Stimulated activated naive CD8-positive, alpha-beta T cell treated with anti-CD3 and anti-CD28 coated beads, Interleukin-15, amount 100 ng/mL, for 72 hours (primary cell): Measurements from ENCODE around the gene ZMAT5.

Experiments
- ATAC-seq: fragments of 150-1000 bp; cut with Tn5 transposase; 2 replicates; pipeline ENCODE4 v1.10.0; 2021; ENCODE audit warnings: mild to moderate bottlenecking, moderate library complexity
- DNase-seq, 2 donors: peaks; one replicate each; pipeline ENCODE4 v3.0.0; 2021 to 2022
- H3K27ac Mint-ChIP-seq, 2 donors: one replicate each; pipeline ENCODE4 v1.8.0; 2022; ENCODE audit warnings: mild to moderate bottlenecking in 2 of 2, mixed read lengths in 2 of 2, moderate library complexity in 2 of 2
- H3K27me3 Mint-ChIP-seq: one replicate; pipeline ENCODE4 v1.8.0; 2022; ENCODE audit warnings: mixed read lengths
- H3K4me1 Mint-ChIP-seq: one replicate; pipeline ENCODE4 v1.8.0; 2022; ENCODE audit warnings: mild to moderate bottlenecking, mixed read lengths
- H3K4me3 Mint-ChIP-seq, 2 donors: one replicate each; pipeline ENCODE4 v1.8.0; 2022; ENCODE audit warnings: mild to moderate bottlenecking in 2 of 2, mixed read lengths in 2 of 2, moderate library complexity in 1 of 2
- H3K9me3 Mint-ChIP-seq, 2 donors: one replicate each; pipeline ENCODE4 v1.8.0; 2022; ENCODE audit warnings: mixed read lengths in 2 of 2

The ZMAT5 gene

GRCh38 chr22:29797351-29797750 lies 30.5 kb upstream of the ZMAT5 start:
- H3K4me3 Mint-ChIP-seq, result no peak overlapping the region
- H3K27ac Mint-ChIP-seq, result no peak overlapping the region
- ATAC-seq (no peak), DNase-seq (no peak)
- H3K27me3 Mint-ChIP-seq, result no peaks in the 10 kb centered on the region
- no peaks in the 10 kb centered on the region for H3K9me3 Mint-ChIP-seq
- peaks cover 18% of the 10 kb centered on the region for H3K4me1 Mint-ChIP-seq

- no peaks in the 10 kb centered on the region for H3K9me3 Mint-ChIP-seq
- H3K27ac Mint-ChIP-seq, result peak overlapping the region in 1 of 2 donors; percentile 72
- peaks cover 18% of the 10 kb centered on the region for H3K4me1 Mint-ChIP-seq
- no peaks in the 10 kb centered on the region for H3K27me3 Mint-ChIP-seq
- DNase-seq, result no peak
- no peak overlapping the region for H3K4me3 Mint-ChIP-seq
- ATAC-seq, result no peak
These were observed 28.9 kb upstream of the ZMAT5 start for GRCh38 chr22:29795663-29796062.

DNA sequence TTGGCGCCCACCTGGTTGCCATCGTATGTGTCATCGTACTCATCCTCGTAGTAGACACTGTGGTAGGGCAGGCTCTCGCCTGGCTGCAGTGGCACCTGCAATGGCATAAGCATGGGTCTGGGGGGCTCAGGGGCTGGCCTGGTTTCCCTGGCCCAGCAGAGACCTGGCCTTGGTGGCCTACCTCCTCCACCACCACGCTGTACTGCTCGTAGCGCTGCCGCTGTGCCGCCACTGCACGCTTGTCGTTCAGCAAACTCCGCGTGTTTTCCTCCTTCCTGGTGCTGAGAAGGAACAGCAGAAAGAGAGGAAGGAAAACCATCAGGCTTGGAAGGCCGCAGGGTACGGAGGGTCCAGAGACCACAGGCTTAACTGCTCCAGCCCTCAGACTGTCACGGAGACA lies 26.6 kb upstream of the ZMAT5 start:
- peaks cover 13% of the 10 kb centered on the region for H3K4me1 Mint-ChIP-seq
- H3K27me3 Mint-ChIP-seq, result no peaks in the 10 kb centered on the region
- no peaks in the 10 kb centered on the region for H3K9me3 Mint-ChIP-seq
- peak overlapping the region in 1 of 2 donors; percentile 19 for H3K27ac Mint-ChIP-seq
- no peak overlapping the region for H3K4me3 Mint-ChIP-seq
- DNase-seq, result no peak
- ATAC-seq, result no peak

- ATAC-seq, result no peak
- no peaks in the 10 kb centered on the region for H3K9me3 Mint-ChIP-seq
- H3K27me3 Mint-ChIP-seq, result no peaks in the 10 kb centered on the region
- peak overlapping the region in 1 of 2 donors; percentile 82 for H3K27ac Mint-ChIP-seq
- no peak overlapping the region for H3K4me3 Mint-ChIP-seq
- H3K4me1 Mint-ChIP-seq, result no peaks in the 10 kb centered on the region
- no peak for DNase-seq
These were observed 23.3 kb upstream of the ZMAT5 start for GRCh38 chr22:29790061-29790460.

DNA sequence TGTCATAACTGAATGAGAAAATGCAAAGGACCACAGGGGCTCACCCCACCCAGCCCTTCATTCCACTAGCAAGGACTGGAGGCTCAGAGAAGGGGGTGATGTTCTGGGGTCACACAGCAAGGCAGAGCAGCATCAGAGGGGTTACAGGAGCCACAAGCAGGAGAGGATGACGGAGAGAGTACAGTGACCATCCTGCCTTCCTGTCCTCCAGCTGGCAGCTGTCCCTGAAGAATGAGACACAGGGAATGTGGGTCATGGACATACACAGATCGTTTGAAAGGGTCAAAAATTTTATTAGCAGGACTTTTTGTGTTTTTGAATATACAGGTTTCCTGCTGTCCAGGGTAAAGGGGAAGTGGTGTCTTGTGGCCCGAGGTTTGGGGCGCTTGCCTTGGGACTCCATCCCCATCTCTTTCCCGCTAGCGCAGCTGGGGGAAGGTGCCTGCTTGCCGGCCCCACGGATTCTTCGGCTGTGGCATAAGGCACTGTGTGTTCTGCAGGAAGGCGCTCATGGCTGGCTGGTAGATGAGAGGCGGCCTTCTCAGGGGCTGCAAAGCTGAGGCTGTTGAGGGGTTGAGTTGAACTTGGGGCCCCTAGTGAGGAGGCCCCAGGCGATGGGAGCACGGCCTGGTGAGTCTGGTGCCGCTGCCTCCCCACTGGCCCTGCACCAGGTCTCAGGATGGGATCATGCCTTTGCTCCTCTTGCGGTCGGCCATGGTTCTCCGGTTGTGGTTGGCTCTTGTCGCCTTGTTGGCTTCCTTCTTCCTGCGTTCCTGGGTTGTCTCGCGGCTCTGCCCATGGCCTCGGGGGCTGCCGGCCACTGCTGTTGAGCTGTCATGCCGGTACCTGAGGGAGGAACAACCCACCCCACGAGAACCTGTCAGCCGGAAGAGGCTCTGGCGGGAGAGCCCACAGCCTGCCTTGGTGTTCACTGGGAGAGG lies 21.8 kb upstream of the ZMAT5 start:
- H3K27ac Mint-ChIP-seq, result peak overlapping the region; percentile 43 to 71
- no peak for ATAC-seq
- no peak for DNase-seq

GRCh38 chr22:29787371-29787980 lies 20.7 kb upstream of the ZMAT5 start:
- H3K4me1 Mint-ChIP-seq, result no peaks in the 10 kb centered on the region
- no peak for ATAC-seq
- no peak for DNase-seq
- no peaks in the 10 kb centered on the region for H3K9me3 Mint-ChIP-seq
- no peak overlapping the region for H3K27ac Mint-ChIP-seq
- H3K27me3 Mint-ChIP-seq, result no peaks in the 10 kb centered on the region
- no peak overlapping the region for H3K4me3 Mint-ChIP-seq

More for the DNA sequence above, 21.8 kb upstream of the ZMAT5 start:
- Mint-ChIP-seq H3K27me3 (no peaks in the 10 kb centered on the region), H3K4me1 (no peaks in the 10 kb centered on the region), H3K9me3 (no peaks in the 10 kb centered on the region), H3K4me3 (no peak overlapping the region)

DNA sequence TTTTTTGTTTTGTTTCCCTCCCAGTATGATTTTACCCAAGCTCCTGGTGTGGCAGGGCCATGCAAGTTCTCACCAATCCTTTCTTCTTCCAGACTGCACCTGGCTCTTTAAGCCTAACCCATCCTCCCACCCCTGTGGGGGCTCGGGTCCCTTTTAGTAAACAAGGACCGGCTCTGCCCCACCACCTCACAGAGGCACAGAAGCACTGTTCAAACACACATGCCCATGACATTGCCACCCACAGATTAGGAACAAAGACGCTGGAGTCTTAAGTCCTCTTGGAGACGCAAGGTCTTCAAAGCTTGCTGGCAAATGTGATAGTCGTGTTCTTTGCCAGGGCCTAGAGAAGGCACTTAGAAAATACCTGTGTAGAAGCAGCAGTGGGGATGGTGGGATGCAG lies 19.2 kb upstream of the ZMAT5 start:
- DNase-seq (no peak), ATAC-seq (no peak)
- Mint-ChIP-seq H3K27me3 (no peaks in the 10 kb centered on the region), H3K9me3 (no peaks in the 10 kb centered on the region), H3K4me3 (no peak overlapping the region), H3K4me1 (no peaks in the 10 kb centered on the region), H3K27ac (peak overlapping the region in 1 of 2 donors; percentile 96)

DNA sequence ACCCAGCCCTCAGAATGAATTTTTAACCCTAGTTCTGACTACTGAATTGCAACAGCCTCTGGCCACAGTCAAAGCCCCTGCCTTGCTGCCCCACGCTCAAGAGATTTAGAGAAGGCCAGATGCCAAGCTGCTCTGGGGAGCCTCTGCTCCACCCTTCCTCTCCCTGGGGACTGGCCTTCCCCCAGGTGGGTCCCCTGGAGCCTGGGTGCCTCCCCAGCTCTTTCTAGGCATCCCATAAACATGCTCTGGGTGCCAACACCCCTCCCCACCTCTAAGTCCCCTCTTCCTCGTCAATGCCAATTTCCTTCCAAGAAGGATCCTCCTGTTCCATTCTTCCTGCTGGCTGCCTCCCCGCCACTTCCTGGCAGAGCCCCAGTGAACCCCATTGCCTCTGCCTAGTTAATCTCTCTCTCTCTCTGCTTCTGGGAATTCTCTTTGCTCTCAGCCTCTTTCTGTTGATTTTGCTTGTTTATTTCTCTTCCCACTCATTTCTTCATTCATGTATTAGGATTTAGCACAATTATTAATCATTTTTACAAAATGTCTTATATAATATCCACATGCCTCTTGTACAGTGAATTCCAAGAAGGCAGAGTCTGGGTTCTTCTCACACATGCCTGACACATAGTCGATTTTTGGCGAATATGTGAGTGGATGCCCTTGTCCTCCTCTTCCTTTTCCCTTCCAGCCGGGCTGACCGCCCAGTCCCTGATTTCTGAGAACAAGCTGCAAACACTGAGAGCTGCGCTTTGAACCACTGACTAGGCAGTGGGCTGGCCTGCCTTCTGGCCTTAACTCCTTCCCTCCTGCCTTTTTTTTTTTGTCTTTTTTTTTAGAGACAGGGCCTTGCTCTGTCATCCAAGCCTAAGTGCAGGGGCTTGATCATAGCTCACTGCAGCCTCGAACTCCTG lies 17.9 kb upstream of the ZMAT5 start:
- no peak for ATAC-seq
- no peaks in the 10 kb centered on the region for H3K9me3 Mint-ChIP-seq

DNA sequence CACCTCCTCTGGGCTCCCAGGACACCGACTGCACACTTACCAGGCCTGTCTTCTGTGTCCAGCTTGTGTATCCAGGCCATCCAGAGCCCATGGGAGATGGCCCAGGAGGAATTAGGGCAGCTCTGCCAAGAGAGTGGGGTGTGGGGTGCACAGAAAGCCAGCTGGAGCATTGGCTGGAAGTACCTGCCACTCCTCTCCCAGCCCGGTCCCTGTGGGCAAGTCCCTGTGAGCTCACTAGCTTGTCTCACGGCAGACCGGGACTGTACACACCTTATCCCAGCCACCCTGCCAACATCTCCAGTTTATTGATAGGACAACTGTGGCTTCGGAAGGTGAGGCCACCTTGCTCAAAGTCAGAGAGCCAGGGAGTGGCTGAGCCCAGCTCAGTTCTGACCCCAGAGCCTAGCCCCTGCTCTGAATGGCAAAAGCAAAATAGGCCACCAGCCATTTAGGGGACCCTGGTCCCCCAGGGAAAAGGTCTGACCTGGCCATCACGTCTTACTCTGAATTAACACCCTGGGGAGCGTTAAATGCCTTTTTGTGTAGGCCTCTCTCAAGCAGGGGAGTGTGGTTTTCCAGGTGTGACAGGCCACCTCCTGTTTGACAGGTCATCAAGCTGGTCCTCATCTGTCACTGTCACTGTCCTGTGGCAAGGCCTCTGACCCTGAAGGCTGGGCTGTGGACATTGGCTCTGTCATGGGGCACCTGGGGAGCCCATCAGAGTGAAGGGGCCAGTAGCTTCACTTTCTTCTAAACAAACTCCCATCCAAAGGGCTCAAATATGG lies 15.4 kb upstream of the ZMAT5 start:
- no peak for ATAC-seq
- H3K4me3 Mint-ChIP-seq, result no peak overlapping the region
- no peaks in the 10 kb centered on the region for H3K9me3 Mint-ChIP-seq
- H3K4me1 Mint-ChIP-seq, result no peaks in the 10 kb centered on the region
- no peak for DNase-seq
- no peaks in the 10 kb centered on the region for H3K27me3 Mint-ChIP-seq
- no peak overlapping the region for H3K27ac Mint-ChIP-seq

More for the DNA sequence above, 17.9 kb upstream of the ZMAT5 start:
- Mint-ChIP-seq H3K27ac (peak overlapping the region in 1 of 2 donors; percentile 52), H3K27me3 (no peaks in the 10 kb centered on the region), H3K4me1 (no peaks in the 10 kb centered on the region), H3K4me3 (no peak overlapping the region)
- DNase-seq, result no peak

GRCh38 chr22:29780748-29781676 lies 14.2 kb upstream of the ZMAT5 start:
- H3K9me3 Mint-ChIP-seq, result no peaks in the 10 kb centered on the region
- H3K4me1 Mint-ChIP-seq, result no peaks in the 10 kb centered on the region
- ATAC-seq (no peak), DNase-seq (no peak)
- H3K4me3 Mint-ChIP-seq, result no peak overlapping the region
- peak overlapping the region; percentile 36 to 88 for H3K27ac Mint-ChIP-seq
- no peaks in the 10 kb centered on the region for H3K27me3 Mint-ChIP-seq

DNA sequence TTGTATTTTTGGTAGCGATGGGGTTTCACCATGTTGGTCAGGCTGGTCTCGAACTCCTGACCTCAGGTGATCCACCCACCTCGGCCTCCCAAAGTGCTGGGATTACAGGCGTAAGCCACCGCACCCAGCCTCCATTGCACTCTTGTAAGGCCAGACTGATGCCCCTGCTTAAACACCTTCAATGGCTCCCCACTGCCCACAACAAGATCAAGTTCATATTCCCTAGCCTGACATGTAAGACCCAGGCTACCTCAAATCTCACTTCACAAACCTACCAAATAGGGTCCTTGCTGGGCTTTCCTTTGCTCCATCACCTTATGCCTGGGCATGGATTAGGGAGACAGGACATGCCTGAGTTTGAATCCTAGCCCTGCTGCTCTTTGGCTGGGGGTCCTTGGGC lies 13.4 kb upstream of the ZMAT5 start:
- Mint-ChIP-seq H3K9me3 (no peaks in the 10 kb centered on the region), H3K27ac (no peak overlapping the region), H3K27me3 (no peaks in the 10 kb centered on the region), H3K4me1 (no peaks in the 10 kb centered on the region), H3K4me3 (no peak overlapping the region)
- no peak for DNase-seq
- ATAC-seq, result no peak

- no peak overlapping the region for H3K4me3 Mint-ChIP-seq
- H3K9me3 Mint-ChIP-seq, result no peaks in the 10 kb centered on the region
- DNase-seq (no peak), ATAC-seq (no peak)
- H3K27me3 Mint-ChIP-seq, result no peaks in the 10 kb centered on the region
- peaks cover 13% of the 10 kb centered on the region for H3K4me1 Mint-ChIP-seq
- H3K27ac Mint-ChIP-seq, result peak overlapping the region; percentile 33 to 63
These were observed 6.4 kb upstream of the ZMAT5 start for GRCh38 chr22:29773233-29773632.

- Mint-ChIP-seq H3K27ac (no peak overlapping the region), H3K27me3 (no peaks in the 10 kb centered on the region), H3K9me3 (no peaks in the 10 kb centered on the region), H3K4me3 (no peak overlapping the region), H3K4me1 (peaks cover 23% of the 10 kb centered on the region)
- DNase-seq (no peak), ATAC-seq (no peak)
These were observed 5.4 kb upstream of the ZMAT5 start for GRCh38 chr22:29772170-29772641.

DNA sequence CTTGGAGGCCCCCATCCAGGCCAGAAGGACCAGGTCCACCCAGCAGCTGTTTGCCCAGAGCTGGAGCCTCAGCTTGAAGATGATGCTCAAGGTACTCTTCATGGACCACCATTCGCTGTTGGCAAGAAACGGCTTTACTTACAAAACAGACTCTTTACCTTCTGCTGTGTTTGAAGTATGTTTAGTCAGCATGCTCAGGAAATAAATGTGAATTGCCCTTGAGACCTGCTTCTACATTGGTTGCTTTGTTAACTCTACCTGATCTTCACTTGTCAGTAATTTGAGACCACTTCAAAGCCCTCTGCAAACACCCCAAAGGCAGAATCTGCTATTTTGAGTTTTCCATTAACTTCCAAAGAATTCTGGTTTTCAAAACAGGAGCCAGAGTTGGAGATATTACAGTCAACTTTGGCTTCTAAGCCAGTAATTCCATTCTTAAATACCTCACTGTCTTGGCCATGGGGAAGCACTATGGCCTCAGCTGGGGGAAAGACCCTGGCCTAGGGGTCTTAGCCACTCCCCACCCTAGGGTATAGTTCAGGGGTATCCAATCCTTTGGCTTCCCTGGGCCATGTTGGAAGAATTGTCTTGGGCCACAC lies 3.0 kb upstream of the ZMAT5 start:
- H3K27me3 Mint-ChIP-seq, result no peaks in the 10 kb centered on the region
- H3K9me3 Mint-ChIP-seq, result no peaks in the 10 kb centered on the region
- H3K4me1 Mint-ChIP-seq, result peaks cover 41% of the 10 kb centered on the region
- DNase-seq (no peak), ATAC-seq (no peak)
- no peak overlapping the region for H3K27ac Mint-ChIP-seq
- H3K4me3 Mint-ChIP-seq, result no peak overlapping the region
